SK-N-DZ (cell line): ENCODE results near the gene P3R3URF. TPM values are rescaled to one million over a fixed set of nuclear protein-coding genes. Genes with fewer than 3 reads are reported as not detected.
"Not testable (repeated sequence)": the region's sequence is repeated elsewhere in the genome, so short reads cannot be mapped to it uniquely, and the experiment has no call there.

Experiments used
- DNase-seq: peaks from one replicate; pipeline ENCODE4 v3.0.0-alpha.2; 2015; ENCODE audit warnings: low spot score
- polyA plus RNA-seq, 2 experiments: library from polyadenylated mRNA; depleted of rRNA; stranded (reverse); fragments of >200 nt; gene quantifications; 2 replicates each; pipeline ENCODE4 v1.2.3, GENCODE V29; 2014

Gene P3R3URF
- polyA plus RNA-seq (2014; cell fraction: cytosol; rRNA removed), result not detected in 2 replicates
- not detected in 2 replicates for polyA plus RNA-seq (2014; cell fraction: nucleus; rRNA removed)

GRCh38 chr1:46176211-46176865, at the start of gene P3R3URF:
Gene P3R3URF (minus strand): TSS chr1:46176488. CDS start chr1:46176471, 17 bp downstream.
- DNase-seq, result no peak

GRCh38 chr1:46224966-46225365, 48.7 kb upstream of the P3R3URF start:
- no peak for DNase-seq

DNA sequence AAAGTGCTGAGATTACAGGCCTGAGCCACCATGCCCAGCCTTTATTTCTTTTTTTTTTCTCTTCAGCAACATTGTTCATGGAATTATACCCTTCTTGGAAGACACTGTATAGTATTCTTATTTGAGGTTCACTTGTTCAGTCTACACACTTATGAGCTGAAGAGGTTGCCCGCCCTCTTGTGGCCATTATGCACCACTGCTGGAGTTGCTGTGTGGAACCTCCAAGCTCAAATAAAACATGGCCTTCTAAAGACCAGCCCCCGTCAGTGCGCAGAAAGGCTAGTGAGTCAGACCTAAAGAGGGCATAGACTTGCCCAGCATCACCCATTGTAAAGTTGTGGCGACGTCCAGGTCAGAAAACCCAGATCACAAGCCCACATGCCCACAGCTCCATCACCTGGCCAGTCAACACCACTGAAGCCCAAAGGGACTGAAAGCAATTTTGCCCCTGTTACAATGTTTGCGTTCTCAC, 47.2 kb upstream of the P3R3URF start:
- peak; percentile 83 for DNase-seq

DNA sequence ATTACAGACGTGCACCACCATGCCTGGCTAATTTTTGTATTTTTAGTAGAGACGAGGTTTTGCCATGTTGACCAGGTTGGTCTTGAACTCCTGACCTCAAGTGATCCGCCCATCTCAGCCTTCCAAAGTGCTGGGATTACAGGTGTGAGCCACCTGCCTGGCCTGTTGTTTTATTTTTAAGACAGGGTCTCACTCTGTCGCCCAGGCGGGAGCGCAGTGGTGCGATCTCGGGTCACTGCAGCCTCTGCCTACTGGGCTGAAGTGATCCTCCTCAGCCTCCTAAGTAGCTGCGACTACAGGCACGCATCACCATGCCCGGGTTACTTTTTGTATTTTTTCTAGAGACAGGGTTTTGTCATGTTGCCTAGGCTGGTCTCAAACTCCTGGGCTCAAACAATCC, 46.8 kb upstream of the P3R3URF start:
- DNase-seq, result not testable (repeated sequence)

GRCh38 chr1:46221749-46222148, 45.5 kb upstream of the P3R3URF start:
- DNase-seq, result no peak

GRCh38 chr1:46220808-46221207, 44.5 kb upstream of the P3R3URF start:
- no peak for DNase-seq

- DNase-seq, result no peak
These were observed 43.5 kb upstream of the P3R3URF start for GRCh38 chr1:46219551-46220520.

- DNase-seq, result no peak
These were observed 42.2 kb upstream of the P3R3URF start for GRCh38 chr1:46218443-46218842.

DNA sequence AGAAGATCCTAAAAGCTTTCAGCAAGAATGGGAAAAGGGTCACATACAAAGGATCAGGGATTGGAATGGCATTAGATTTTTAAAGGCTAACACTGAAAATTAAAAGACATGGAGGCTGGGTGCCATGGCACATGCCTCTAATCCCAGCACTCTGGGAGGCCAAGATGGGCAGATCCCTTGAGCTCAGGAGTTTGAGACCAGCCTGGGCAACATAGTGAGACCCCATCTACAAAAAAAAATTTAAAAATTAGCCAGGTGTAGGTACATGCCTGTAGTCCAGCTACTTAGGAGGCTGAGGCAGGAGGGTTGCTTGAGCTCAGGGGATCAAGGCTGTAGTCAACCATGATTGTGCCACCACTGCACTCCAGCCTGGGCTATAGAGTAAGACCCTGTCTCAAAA, 39.2 kb upstream of the P3R3URF start:
- no peak for DNase-seq

GRCh38 chr1:46211051-46211450, 34.8 kb upstream of the P3R3URF start:
- no peak for DNase-seq

GRCh38 chr1:46210561-46210960, 34.3 kb upstream of the P3R3URF start:
- no peak for DNase-seq

DNA sequence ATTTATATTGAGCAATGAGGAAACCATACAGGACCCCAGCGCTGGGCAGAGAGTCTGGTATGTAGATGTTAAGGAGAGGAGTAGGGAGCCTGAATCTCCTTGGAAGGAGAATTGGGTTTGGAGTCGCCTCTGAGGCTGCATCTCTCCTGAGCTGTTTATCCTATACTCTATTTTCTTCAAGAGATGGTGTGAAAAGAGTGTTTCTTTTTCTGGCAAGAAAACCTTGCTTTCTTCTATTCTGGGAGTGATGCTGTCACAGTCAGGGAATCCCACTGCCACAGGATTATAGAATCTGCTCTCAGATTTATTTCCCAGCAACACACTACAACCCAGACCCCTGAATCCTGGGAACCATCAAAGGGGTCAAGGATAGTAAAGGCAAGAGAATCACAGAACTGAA, 30.1 kb upstream of the P3R3URF start:
- no peak for DNase-seq

DNA sequence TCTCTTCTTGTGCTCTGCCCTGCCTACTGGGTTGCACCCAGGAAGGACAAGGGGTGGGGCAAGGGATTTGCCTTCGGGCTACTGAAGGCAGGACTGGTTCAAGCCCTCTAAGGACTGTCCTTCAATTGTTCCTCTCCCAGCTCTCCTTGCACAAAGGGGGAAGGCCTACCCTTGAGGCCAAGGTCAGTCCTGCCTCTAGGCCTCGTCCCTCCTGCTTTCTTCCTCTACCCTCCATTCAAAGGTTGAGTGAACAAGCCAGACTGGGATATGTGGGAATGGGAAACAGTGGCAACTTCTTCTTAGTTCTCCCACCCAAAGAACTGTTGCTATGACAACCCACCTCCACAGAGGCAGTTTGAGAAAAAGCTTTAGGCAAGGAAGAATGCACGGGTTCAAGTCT, 29.5 kb upstream of the P3R3URF start:
- no peak for DNase-seq

DNA sequence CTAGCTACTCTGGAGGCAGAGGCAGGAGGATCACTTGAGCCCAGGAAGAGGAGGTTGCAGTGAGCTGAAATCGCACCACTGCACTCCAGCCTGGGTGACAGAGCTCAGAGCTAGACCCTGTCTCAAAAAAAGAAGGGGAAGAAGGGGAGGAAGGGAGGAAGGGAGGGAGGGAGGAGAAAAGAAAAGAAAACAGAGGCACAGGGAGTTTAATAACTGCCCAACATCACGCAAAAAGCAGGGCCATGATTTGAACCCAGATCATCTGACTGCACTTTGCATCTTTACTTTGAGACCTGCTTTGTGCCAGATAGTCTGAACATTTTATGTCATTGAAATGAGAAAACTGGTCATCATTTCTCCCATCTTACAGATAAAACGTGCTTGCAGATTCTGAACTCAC, 28.9 kb upstream of the P3R3URF start:
- no peak for DNase-seq

DNA sequence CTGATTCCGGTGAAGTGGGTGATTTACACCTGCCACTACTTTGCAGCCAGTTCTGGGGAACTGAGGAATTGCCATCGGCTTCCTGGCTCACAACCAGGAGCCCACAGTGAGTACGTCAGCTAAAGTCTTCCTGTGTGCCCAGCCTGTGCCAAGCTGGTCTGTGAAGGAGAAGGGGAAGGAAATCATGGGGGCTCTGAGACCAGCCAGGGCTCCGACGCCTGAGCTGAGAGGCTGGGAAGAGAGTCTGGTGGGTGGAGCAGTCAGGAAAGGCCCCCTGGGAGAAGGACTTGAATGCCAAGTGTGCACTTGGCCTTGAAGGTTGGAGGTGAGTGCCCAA, 28.1 kb upstream of the P3R3URF start:
- no peak for DNase-seq

- no peak for DNase-seq
These were observed 27.6 kb upstream of the P3R3URF start for GRCh38 chr1:46203738-46204405.

GRCh38 chr1:46199233-46199749, 23.0 kb upstream of the P3R3URF start:
- DNase-seq, result no peak

- DNase-seq, result peak; percentile 49
These were observed 21.9 kb upstream of the P3R3URF start, which contains the start of gene POMGNT1 for GRCh38 chr1:46197964-46198811. Gene POMGNT1 (minus strand): TSS chr1:46198434. CDS start chr1:46197821, 613 bp downstream.

GRCh38 chr1:46197560-46197963, 21.3 kb upstream of the P3R3URF start:
- DNase-seq, result no peak

DNA sequence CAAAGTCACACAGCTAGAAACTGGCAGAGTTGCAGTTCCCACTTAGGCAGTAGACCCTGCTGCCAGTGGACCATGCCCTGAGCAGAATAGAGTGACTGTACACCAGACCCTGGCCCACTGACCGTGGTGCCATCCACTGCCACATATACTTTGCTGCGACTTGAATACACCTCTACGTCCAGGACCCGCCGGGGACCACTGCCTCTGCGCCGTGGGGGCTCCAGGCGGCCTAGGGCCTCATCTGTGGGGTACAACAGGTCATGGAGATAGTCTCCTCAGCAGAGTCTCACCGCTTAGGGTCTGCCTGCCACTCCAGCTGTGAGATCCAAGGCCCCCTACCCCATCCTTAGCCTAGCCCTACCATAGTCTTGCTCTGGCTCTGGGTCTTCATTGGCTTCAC, 20.3 kb upstream of the P3R3URF start:
- no peak for DNase-seq
